HS-5 (cell line): Measurements from ENCODE around the gene MRPL14.
"Not testable (repeated sequence)": the region's sequence is repeated elsewhere in the genome, so short reads cannot be mapped to it uniquely, and the experiment has no call there.

Experiments
- DNase-seq: peaks from one replicate; pipeline ENCODE4 v3.0.0-alpha.2; 2012; ENCODE audit warnings: low read depth

MRPL14 gene

DNA sequence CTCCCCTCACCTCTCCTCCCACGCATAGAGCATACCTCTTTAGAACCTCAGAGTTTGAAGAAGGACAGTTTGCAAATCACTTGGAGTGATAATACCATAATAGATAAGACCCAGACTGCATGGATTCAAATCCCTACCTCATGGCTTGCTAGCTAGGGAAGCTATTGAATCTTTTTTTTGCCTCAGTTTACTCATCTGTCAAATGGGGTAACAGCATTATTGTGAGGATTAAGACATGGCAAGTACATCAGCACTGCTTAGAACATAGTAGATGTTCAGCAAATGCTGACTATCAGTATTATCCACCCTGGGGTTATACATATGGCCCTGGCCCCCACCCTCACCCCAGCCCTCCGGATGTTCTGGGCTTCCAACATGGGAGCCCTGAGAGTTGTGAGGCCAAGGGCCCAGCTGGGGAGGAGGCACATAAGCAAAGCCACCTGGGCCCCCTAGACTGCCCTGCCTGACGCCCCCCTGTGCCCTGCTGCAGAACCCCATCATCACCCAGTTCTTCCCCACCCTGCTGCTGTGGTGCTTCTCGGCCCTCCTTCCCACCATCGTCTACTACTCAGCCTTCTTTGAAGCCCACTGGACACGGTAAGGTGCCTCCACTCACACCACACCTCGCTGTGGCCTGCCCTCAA, 22.2 kb upstream of the MRPL14 start:
- DNase-seq = no peak

DNA sequence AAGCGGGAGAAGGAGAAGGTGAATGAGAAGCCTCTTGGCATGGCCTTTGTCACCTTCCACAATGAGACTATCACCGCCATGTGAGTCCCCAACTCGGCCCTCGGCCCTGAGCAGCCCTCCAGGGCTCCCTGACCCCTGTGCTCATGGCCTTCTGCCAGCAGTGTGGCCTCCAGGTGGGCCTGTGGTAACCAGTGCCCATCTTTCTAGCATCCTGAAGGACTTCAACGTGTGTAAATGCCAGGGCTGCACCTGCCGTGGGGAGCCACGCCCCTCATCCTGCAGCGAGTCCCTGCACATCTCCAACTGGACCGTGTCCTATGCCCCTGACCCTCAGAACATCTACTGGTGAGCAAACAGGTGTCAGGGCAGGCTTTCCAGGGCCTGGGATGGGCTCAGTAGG, 21.1 kb upstream of the MRPL14 start:
- DNase-seq = no peak

- no peak for DNase-seq
Measured at GRCh38 chr6:44147256-44147655, 20.0 kb upstream of the MRPL14 start.

DNA sequence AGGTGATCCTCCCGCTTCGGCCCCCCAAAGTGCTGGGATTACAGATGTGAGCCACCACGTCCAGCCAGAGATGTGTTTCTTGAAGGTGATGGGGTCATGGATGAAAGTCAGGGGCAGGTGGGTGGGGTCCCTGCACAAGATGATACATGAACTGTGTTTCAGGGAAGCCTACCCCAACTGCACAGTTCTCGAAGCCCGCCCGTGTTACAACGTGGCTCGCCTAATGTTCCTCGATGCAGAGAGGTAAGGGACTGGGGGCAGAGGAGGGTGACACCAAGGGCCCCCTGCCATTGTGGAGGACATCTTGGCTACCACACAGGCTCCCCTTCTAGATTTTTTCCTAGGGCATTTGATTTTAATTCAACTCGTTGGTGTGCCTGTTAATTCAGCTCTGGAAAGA, 19.4 kb upstream of the MRPL14 start:
- no peak for DNase-seq

GRCh38 chr6:44145839-44146238, 18.6 kb upstream of the MRPL14 start:
- DNase-seq = no peak

DNA sequence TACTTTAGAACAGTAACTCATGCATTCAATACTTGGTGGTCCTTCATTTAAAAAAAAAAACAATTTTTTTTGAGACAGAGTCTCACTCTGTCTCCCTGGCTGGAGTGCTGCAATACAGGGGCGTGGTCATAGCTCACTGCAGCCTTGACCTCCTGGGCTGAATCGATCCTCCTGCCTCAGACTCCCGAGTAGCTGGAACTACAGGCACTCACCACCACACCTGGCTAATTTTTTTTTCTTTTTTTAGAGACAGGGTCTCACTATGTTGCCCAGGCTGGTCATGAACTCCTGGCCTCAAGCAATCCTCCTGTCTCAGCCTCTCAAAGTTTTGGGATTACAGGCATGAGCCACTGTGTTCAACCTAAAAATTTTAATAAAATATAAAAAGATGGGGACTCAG, 17.3 kb upstream of the MRPL14 start:
- not testable (repeated sequence) for DNase-seq

DNA sequence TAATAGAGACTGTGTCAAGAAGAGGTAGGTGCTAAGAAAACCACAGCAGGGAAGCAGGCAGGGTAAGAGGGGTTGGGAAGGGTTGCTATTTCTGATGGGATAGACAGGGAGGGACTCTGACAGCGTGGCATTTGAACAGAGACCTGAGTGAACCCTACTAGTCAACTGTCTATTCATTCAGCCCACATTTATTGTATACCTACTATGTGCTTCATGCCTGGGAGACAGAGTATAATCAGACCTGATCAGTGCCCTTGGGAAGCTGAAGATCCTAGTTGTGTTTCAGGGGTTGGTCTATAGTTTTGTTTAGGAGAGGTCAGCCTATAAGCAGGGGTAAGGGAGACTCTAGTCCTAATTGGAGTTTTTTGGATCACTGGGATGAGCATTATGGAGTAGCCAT, 16.5 kb upstream of the MRPL14 start:
- no peak for DNase-seq

DNA sequence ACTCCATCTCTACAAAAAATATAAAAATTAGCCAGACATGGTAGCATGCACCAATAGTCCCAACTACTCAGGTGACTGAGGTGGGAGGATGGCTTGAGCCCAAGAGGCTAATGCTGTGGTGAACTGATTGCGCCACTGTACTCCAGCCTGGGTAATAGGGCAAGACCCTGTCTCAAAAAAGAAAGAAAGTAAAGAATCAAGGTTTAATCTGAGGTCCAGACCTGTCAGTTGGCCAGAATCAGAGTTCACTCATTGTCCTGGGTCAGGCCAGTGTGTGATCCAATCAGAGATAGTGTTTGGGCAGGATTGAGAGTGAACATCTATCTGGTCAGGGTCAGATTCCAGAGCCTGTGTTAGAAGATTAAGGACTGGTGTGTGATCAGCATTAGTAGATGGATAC, 15.6 kb upstream of the MRPL14 start:
- DNase-seq = no peak

- no peak for DNase-seq
Measured at GRCh38 chr6:44139351-44139743, 12.1 kb upstream of the MRPL14 start.

DNA sequence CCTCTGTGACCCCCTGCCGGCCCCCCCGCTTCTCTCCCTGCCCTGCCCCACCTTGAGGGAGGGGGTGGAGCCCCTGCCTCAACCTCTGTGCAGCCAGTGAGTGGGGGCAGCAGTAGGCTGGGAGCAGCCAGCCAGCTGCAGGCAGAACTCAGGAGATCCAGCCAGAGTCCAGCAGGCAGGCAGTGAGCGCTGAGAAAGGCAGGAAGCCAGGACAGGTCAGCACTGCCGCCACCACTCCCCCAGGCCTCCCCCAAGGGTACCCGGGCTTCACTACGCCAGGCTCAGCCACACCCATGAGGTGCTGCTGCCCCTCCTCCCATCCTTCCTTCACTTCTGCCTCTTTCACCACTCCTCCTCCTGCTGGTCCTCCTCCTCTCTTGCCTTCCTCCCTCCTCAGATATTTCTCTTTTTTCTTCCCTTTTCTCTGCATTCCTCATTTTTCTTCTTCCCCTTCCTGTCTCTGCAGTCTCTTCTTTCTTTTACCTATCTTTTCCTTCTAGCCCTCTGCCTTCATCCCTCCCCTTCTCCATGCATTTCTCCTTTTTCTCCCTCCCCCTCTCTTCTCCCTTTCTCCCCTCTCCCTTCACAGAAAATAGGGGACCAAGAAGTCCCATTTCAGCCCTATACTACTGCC, 11.6 kb upstream of the MRPL14 start:
- DNase-seq = no peak

DNA sequence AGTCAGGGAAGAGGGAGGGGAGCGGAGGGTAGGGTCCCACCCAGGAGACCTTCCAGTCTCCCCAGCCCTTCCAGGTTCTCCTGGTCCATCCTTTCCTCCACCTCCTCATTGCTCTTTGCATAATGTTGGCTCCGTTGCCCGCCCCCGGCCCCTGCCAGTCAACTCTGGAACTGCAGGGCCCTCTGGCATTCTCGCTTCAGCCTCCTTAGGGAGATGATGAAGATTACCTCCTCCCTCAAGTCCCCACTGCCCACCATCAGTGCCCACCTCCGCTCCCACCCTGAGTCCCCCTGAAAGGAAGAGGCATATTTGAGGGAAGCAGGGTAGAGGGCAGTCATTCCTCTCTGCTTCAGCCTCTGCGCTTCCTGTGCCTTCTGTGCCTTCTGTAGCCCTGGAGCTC, 8.6 kb upstream of the MRPL14 start:
- no peak for DNase-seq

DNA sequence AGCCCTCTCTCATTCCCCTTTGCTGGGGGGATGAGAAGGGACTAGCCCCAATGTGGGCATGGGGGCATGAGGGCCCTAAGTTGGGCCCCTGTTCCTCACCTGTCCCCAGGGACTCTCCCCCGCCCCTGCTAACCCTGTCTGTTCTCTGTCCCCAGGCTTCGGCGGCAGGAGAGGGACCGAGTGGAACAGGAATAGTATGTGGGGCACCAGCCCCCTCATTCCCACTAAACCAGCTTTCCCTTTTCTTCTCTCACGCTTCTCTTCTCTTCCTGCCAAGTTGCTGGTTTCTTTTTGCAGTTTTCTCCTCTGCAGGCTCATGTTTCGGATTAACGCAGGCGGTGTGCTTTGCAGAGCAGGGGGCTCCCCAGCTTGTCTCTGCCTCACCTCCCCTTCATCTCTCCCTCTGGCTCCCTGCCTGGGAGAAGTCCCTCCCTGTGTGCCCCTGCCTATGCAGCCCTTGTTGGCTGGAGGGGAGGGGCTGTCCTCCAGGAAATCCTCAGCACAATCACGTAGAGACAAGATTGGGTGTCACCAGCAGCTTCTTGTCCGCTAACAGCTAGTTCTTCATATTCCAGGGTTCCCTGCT, 8.0 kb upstream of the MRPL14 start:
- no peak for DNase-seq

- DNase-seq = no peak
Measured at GRCh38 chr6:44133981-44134711, 6.9 kb upstream of the MRPL14 start.

- DNase-seq = no peak
Measured at GRCh38 chr6:44133003-44133931, 6.0 kb upstream of the MRPL14 start.

DNA sequence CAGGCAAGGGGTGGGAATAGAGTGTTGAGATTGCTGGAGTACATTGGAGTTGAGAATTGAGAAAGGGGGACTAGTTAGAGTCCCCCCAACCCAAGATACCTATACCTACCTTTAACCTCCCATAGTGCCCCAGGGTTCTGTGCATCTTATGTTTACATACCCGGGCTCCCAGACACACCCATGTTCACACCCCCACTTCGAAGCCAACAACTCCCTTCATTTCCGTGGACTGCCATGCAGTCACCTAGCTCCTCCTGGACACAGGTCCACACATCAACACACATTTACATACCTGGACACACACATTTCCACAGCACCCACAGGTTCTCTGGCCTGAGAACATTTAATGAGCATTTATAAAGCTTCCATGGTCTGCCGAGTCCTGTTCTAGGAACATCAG, 5.2 kb upstream of the MRPL14 start:
- no peak for DNase-seq

DNA sequence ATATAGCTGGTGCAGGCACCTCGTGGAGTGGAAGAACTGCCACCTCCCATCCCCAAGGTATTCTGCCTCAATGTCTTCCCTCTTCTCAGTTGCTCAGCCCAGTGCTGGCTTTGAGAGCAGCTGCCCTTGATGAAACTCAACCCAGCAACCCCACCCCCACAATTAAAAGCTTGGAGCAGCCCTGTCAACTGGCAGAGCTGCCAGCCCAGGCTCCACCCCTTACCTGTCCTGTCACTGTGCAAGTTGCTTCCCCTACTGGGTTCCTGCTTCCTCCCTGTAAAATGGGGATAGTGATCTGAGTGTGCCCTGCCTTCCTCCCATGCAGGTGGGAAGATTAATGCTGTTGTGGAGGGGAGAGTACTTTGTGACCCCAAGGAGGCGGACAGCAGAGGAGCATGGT, 4.6 kb upstream of the MRPL14 start:
- DNase-seq = no peak

- DNase-seq = no peak
Measured at GRCh38 chr6:44129841-44130322, 2.6 kb upstream of the MRPL14 start.

- DNase-seq = no peak
Measured at GRCh38 chr6:44128020-44128917, 1.0 kb upstream of the MRPL14 start.

- DNase-seq = no peak
Measured at GRCh38 chr6:44126320-44127149, 717 bp downstream of the MRPL14 start.

DNA sequence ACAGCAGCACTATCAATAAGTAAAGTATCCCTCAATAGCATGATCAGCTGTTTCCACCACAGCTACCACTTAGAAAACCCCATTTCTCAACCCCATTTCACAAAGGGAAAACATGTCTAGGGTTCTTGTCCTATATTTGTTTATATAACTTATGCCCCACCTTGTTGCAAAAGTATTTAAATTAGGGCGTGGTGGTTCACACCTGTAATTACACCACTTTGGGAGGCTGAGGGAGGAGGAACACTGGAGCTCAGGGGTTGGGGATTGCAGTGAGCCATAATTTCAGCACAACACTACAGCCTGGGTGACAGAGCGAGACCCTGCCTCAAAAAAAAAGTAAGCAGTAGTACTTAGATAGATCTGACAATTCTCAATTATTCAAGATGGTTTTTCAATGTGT, 3.7 kb downstream of the MRPL14 start:
- DNase-seq = no peak
